ELF-1 (cell line): ENCODE measurements around the gene CSE1L.
"Not testable (repeated sequence)": the region's sequence is repeated elsewhere in the genome, so short reads cannot be mapped to it uniquely, and the experiment has no call there.

ENCODE experiments used
- DNase-seq: peaks from one replicate; pipeline ENCODE4 v3.0.0-alpha.2; 2016; ENCODE audit warnings: low read depth, low spot score

Gene CSE1L

GRCh38 chr20:49063279-49063678 is 17.2 kb downstream of the CSE1L start:
- DNase-seq: no peak

DNA sequence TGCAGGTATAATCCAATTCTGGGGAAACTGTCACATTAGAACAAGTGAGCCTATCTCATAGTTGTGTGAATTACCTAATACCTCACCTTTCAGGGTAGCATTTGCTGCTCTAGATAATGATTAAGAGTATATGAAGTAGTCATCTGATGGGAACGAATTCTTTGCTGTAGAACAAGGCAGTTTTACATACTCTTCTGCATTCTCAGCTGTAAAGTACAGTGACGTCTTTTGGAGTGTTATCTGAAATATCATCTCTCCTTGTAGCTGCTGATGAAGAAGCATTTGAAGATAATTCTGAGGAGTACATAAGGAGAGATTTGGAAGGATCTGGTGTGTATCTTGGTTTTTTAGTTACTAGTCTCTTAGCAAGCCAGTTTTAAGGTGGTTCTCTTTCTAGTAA is 28.4 kb downstream of the CSE1L start:
- no peak for DNase-seq

DNA sequence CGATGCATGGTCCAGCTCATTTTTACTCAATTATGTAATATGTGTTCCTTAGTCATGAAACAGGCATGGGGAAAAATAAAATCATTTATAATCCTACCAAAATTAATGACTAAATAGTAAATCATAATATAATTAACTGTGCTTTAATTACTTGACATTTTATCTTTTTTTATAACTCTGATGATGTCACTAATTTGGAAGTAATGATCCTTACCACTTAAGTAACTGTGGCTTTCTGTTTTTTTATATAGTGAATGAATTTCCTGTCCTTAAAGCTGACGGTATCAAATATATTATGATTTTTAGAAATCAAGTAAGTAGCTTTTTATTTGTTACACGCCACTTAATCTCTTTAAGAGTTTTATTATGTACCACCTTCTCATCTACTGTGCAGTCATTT is 32.2 kb downstream of the CSE1L start:
- DNase-seq: no peak

GRCh38 chr20:49082295-49082694 is 36.2 kb downstream of the CSE1L start:
- DNase-seq: not testable (repeated sequence)

- no peak for DNase-seq
Observed at GRCh38 chr20:49091104-49091503, 45.0 kb downstream of the CSE1L start.

GRCh38 chr20:49091762-49092161 is 45.6 kb downstream of the CSE1L start:
- DNase-seq: no peak

DNA sequence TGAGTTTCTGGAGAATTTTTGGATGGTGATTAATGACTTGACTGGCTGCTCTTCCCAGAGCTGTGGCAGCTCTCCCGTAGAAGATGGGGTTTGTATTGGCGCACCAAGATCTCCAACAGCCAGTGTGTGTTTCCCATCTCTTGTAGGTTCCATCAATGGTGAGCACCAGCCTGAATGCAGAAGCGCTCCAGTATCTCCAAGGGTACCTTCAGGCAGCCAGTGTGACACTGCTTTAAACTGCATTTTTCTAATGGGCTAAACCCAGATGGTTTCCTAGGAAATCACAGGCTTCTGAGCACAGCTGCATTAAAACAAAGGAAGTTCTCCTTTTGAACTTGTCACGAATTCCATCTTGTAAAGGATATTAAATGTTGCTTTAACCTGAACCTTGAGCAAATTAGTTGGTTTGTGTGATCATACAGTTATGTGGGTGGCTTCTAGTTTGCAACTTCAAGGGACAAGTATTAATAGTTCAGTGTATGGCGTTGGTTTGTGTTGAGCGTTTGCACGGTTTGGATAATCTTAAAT is 50.2 kb downstream of the CSE1L start:
- no peak for DNase-seq

DNA sequence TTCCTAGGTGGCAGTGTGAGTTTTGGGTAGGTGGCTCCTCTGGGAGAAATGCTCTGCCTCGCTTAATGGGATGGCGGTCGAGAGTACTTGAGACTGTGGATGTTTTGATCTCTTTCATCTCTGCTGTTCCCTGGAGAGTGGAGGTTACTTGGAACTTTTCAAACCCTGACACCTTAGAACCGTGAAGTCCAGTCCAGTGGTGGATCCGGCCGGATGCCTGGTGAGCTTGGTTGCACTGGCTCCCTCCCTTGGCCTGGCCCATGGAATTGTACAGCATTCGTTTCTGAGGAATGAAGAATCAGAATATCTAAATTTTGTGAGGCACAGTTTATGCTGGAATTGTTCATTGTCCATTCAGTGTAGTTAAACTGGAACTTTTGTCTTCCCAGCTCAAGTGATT is 51.0 kb downstream of the CSE1L start:
- no peak for DNase-seq

- no peak for DNase-seq
Observed at GRCh38 chr20:49098136-49098535, 52.0 kb downstream of the CSE1L start.

DNA sequence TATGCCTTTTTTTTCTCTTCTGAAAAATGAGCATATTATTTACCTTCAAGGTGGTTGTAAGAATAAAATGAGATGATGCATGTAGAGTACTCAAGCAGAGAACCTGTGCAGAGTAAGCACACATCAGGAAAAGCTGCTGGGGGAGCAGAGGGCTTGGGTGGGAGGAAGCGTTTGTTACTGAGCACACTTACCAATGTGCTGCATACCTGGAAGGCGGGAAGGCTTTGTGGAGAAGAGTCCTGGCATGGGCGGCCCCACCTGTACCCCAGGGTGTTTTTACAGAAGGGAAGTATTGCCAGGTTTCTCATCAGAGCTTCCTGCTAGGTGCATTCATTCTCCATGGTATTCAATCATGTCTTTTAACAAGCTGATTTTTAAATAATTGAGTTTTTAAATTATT is 52.9 kb downstream of the CSE1L start:
- no peak for DNase-seq

DNA sequence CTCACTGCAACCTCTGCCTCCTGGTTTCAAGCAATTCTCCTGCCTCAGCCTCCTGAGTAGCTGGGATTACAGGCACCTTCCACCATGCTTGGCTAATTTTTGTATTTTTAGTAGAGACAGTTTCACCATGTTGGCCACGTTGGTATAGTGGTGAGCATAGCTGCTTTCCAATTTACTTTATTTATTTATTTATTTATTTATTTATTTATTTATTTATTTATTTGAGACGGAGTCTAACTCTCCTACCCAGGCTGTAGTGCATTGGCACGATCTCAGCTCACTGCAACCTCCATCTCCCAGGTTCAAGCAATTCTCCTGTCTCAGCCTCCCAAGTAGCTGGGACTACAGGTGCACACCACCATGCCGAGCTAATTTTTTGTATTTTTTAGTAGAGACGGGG is 54.2 kb downstream of the CSE1L start:
- not testable (repeated sequence) for DNase-seq

DNA sequence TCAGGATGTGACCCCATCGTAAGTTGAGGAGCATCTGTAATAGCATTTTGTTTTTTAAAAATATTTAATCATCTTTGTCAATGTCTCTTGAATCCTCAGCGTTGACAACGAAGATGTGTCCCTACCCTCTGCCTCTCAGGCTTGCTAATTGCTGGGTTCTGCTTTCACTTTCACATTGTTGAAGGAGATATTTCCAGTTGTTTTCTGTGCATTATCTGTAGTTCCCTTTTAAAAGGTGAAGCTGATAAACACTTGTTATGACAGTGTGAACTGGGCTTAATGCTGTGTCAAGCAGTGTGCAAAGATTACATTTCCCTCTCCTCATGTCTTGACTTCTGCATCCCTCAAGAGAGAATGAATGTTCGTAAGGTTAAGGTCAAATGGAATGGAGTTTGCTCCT is 54.9 kb downstream of the CSE1L start:
- no peak for DNase-seq

DNA sequence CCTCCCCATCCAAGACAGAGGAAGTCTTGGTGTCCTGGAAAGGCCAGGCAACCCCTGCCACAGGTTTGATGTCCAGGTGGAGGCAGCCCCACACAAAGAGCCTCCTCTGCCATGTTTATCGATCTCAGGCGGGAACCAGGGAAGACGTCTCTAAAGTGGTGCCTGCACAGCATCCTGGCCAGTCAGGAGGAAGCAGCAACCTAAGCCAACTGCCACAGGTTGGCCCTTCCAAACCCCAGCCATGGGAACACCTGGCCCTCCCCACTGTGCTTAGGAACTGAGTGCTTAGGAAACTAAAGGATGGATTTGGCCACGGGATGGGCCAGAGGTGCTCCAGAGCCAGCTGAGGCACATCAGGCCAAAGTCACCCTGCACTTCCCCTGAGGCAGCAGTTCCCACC is 56.9 kb downstream of the CSE1L start:
- no peak for DNase-seq

GRCh38 chr20:49103647-49104364 is 57.7 kb downstream of the CSE1L start:
- DNase-seq: no peak

DNA sequence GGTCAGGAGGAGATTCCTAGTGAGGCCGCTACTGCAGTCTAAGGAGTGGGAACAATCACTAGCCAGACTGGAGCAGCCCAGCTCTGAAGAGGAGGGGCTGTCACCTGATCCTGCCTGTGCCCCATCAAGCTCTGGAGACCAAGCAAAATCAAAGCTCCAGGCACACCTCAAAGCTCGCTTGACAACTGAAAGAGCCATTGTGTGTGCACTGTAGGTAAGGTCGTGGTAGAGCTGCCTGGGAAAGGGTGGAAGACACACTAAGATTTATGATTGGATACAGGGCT is 58.2 kb downstream of the CSE1L start:
- DNase-seq: peak; percentile 37

DNA sequence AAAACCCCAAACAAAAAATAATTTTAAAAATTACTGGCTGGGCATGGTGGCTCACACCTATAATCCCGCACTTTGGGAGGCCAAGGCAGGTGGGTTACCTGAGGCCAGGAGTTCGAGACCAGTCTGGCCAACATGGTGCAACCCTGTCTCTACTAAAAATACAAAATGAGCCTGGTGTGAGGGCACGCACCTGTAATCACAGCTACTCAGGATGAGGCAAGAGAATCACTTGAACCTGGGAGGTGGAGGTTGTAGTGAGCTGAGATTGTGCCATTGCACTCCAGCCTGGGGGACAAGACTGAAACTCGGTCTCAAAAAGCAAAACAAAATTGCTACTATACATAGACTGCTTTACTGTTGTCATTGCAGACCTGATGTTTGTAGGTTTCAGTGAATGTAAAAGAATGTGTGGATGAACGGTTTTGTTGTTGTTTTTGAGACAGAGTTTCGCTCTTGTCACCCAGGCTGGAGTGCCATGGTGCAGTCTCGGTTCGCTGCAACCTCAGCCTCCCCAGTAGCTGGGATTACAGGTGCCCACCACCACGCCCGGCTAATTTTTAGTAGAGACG is 59.0 kb downstream of the CSE1L start:
- DNase-seq: not testable (repeated sequence)

DNA sequence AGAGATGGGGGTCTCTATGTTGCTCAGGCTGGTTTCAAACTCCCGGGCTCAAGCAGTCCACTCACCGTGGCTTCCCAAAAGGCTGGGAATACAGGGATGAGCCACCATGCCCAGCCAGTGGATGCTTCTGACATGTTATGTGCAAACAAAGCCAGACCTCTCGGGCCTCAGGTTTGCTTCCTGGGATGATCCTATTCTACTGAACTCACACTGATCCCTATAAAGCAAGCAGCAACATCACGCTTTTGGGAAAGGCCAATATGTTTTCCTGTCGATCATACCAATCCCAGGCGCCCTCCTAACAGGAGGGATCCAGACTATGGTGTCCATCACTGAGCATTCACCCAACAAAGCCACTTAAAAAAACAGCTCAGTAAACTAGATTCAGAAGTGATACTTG is 60.2 kb downstream of the CSE1L start:
- DNase-seq: no peak

- DNase-seq: no peak
Observed at GRCh38 chr20:49110767-49111694, 64.9 kb downstream of the CSE1L start.

DNA sequence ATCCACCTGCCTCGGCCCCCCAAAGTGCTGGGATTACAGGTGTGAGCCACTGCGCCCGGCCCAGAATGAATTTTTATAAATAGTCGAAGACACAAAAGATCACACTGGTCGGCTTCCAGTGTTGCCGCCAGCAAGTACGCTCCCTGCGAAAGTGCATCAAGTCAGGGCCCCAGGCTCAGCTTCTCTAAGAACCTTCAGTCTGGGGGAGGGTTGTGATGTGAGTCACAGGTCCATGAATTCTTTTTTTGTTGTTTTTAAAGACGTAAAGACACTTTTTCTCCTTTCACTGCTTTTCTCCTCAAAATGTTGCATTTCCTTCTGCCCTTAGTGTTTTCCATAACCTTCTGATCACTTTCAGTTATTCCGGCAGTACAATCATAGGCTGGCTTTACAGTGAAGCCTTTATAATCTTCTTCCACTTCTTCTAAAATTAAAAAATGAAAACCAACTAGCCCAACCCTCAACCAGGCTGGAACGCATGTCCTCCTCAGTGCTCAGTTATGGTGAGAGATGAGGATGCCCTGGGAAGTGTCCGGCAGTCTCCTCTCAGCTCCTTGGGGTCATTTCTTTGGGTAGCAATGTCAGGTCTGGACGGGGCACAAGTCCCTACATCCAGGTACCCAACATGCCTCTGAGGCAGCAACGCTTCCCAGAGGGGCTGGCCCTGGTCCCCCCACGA is 66.6 kb downstream of the CSE1L start:
- DNase-seq: no peak

DNA sequence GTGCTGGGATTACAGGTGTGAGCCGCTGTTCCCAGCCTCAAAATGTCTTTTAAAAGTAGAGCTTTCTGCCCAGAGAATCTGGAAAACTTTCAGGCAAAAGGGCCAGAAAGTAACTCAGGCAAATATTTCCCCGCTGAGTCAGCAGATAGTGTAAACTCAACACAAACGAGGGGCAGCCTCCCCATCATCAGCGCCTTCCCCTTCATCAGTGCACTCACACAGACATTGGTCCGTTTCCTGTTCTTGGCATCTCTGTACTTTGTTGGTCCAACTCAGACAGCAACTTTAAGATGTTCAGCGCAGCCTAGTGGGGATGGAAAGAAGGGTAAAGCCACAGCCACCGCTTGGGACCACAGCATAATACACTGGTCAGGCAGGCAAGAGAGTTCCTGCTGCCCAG is 69.5 kb downstream of the CSE1L start:
- no peak for DNase-seq

DNA sequence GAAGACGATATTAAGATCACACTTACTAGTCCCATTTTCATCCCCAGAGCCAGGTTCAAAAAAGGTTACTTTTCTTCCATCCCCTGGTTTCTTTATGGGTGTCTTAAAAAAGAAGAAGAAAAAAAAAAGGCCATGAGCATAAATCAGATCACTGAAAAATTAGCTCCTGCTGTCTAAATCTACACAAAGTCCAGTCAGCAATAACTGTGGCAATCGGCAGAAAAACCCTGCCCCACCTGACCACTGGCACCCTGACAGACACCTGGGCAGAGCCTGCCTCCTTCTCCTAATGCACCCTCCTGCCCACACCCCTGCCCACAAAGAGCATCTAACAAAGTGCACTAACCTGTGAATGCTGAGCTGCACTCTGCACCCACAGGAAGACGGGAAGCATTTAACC is 72.2 kb downstream of the CSE1L start:
- DNase-seq: no peak

- DNase-seq: no peak
Observed at GRCh38 chr20:49119988-49120387, 73.9 kb downstream of the CSE1L start.
